HG03045 (cell line): ENCODE results near the gene USP13.
"Not testable (repeated sequence)": the region's sequence is repeated elsewhere in the genome, so short reads cannot be mapped to it uniquely, and the experiment has no call there.

ENCODE experiments used
- ATAC-seq: cut with Tn5 transposase; IDR thresholded peaks from one replicate; pipeline ENCODE4 v1.9.1; 2021; ENCODE audit warnings: mild to moderate bottlenecking, moderate library complexity; ENCODE audit not compliant: unreplicated experiment

USP13 gene, protein sequence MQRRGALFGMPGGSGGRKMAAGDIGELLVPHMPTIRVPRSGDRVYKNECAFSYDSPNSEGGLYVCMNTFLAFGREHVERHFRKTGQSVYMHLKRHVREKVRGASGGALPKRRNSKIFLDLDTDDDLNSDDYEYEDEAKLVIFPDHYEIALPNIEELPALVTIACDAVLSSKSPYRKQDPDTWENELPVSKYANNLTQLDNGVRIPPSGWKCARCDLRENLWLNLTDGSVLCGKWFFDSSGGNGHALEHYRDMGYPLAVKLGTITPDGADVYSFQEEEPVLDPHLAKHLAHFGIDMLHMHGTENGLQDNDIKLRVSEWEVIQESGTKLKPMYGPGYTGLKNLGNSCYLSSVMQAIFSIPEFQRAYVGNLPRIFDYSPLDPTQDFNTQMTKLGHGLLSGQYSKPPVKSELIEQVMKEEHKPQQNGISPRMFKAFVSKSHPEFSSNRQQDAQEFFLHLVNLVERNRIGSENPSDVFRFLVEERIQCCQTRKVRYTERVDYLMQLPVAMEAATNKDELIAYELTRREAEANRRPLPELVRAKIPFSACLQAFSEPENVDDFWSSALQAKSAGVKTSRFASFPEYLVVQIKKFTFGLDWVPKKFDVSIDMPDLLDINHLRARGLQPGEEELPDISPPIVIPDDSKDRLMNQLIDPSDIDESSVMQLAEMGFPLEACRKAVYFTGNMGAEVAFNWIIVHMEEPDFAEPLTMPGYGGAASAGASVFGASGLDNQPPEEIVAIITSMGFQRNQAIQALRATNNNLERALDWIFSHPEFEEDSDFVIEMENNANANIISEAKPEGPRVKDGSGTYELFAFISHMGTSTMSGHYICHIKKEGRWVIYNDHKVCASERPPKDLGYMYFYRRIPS

DNA sequence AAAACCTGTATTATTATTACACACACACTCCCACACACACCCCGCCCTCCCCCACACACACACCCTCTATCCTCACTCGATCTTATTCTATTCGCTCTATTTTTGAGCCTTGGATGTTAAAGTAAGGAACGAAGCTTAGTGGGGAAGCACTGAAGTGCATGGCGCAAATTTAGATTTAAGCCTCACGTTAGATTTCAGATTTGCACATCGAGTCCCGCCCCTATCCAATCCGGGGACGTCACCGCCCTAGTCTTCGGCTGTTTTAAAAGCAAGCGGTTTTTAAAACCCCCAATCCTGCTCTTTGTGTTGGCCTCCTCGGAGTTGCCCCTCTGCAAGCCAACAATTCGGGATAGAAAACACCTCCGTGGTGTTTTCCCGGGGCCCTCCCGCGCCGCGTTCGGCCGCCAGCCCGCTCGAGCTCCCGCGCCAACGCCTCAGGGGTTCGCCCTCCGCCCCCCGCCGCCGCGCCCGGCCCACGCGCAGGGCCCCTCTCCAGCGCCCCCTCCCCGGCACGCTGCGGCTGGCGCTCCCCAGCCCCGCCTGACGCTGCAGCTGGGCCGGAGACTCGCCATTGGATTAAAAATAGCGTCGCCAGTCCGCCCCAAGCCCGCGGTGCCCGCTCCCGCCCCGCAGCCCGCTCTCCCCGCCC is at the start of gene USP13:
Gene USP13 (plus strand): TSS at position 594 of the 649 bp plus-strand sequence. CDS start 186 bp downstream, outside the sequence.
- ATAC-seq = peak; percentile 57

DNA sequence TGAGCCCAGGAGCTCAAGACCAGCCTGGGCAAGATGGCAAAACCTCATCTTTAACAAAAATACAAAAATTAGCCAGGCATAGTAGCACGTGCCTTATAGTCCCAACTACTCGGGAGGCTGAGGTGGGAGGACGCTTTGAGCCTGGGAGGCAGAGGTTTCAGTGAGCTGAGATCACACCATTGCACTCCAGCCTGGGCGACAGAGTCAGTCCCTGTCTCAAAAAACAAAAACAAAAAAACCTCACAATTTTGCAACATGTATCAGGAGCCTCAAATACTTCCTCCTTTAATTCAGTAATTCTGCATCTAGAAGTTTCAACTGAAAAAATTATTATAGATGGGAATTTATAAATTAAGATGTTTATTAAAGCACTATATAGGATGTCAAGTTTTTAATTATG is 49.5 kb upstream of the USP13 start:
- ATAC-seq = no peak

DNA sequence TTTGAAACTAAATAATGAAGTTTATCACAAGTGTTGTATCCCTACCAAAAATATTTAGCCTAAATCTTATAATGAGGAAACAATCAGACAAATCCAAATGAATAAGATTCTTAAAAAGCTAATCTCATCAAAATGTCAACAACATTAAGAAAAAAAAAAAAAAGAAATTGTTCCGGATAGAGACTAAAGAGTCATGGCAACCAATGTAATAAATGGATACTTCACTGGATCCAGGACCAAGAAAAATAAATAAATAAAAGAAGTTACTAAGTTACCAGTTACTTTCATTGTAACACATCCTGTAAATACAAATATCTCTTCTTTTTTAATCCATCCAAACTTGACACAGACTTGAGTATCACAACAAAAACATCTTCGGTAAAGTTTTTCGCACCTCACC is 49.0 kb upstream of the USP13 start:
- ATAC-seq = no peak

DNA sequence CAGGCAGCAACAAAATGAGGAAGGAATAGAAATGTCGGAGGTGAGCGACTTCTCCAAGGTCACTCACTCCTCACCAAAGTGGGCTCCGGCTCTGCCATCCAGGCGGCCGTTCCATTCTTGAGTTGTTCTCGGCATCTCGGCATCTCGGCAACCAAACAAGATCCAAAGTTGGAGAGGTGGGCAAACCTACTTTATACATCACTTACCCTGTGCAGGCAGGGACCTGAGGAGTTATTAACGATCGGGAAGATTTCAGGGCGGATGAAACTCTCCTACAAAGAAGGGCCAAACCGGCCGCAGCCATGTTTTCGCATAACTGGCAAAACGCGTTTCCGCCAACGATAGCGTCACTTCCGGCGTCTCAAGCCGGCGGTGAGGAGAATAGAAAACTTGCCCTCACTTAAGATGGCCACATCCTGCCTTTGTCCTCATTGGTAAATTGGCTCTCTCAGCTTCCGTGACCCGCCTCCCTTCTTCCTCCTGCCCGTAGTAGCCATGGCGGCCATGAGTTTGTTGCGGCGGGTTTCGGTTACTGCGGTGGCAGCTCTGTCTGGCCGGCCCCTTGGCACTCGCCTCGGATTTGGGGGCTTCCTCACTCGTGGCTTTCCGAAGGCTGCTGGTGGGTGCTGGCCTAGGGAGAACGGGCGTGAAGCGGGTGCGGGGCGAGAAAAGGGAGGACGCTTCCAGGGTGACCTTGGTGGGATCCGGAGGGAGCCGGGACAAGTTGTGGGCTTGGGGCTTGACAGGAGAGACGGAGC is 48.3 kb upstream of the USP13 start, which contains the start of the genes MRPL47 and NDUFB5:
Gene MRPL47 (minus strand): TSS at position 318 of the 758 bp plus-strand sequence. CDS start 14 bp downstream, at position 304.
Gene NDUFB5 (plus strand): TSS at position 474 of the 758 bp plus-strand sequence. CDS start 22 bp downstream, at position 496.
- ATAC-seq = peak; percentile 98

DNA sequence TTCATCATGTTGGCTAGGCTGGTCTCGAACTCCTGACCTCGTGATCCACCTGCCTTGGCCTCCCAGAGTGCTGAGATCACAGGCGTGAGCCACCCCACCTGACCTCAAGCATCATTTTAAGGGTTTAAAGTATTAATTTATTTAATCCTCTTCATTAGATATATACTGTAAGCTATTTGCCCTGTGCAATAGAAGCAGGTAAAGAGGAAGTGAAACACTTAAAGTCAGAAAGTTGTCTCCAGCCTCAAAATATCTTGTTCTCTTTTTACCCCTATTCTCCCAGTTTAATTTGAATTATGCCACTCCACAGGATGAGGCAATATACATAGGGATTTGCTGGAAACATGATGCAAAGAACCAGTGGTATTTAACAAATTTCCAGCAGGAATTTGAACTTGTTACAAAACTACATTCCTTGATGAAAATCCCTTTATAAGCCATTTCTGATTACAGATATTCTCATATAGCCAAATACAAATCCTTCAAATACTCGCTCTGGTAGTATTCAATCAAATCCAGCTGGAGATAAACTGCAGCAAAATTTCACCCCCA is 46.2 kb upstream of the USP13 start:
- ATAC-seq = no peak

DNA sequence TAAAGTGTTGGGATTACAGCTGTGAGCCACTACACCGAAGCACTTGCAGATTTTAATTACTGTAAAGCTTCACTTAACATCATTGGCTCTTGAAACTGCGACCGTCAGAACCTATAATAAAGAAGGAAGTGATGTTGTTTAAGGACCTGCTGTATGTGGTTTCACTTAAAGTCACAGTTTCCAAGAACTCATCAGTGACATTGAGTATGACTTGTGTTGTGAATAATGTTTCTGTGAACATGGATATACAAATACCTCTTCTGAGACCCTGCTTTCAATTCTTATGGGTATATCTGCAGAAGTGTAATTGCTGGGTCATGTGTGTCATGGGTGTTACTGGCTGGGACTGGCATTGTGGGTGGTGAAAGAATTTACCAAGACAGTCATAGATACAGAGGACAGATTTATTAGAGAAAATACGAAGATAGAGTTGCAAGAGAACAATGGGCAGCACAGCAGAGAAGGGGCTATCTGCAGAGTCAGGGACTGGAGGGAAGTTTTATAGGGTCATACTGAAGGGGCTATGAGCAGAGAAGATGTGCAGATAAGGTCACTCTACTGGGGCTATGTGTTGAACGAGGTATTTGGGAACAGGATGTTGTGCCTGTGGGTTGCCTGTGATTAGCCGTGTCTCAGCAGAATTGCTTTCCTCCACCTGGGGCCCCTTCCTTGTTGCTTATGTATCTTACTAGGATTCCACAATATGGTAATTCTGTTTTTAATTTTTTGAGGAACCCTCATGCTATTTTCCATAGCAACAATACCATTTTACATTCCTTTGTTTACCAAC is 43.7 kb upstream of the USP13 start:
- ATAC-seq = peak; percentile 52

DNA sequence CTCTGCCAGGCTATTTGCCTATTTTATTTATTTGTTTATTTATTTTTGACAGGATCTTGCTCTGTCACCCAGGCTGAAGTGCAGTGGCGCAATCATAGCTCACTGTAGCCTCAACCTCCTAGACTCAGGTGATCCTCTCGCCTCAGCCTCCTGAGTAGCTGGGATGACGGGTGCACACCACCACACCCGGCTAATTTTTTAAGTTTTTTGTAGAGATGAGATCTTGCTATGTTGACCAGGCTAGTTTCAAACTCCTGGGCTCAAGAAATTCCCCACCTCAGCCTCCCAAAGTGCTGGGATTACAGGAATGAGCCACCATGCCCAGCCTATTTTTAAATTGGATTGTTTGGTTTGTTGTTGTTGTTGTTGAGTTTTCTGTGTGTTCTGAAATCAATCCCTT is 42.8 kb upstream of the USP13 start:
- ATAC-seq = no peak

DNA sequence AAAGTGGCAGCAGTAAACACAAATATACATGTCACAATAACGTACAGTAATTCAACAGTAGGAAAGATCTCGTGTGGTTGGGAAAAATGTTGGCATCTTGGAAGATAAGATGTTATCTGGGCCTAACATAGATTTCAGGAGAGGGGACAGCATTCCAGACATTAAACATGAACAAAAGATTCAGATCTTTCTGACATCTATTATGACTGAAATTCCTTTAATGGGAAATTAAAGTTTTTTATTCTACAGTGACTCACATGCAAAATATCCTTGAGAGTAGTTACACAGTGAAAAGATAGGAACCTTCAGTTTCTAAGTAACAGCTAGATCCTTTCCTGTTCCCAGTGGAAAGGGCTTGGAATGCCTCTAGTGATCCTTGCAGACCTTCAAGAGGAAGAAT is 39.0 kb upstream of the USP13 start:
- no peak for ATAC-seq

DNA sequence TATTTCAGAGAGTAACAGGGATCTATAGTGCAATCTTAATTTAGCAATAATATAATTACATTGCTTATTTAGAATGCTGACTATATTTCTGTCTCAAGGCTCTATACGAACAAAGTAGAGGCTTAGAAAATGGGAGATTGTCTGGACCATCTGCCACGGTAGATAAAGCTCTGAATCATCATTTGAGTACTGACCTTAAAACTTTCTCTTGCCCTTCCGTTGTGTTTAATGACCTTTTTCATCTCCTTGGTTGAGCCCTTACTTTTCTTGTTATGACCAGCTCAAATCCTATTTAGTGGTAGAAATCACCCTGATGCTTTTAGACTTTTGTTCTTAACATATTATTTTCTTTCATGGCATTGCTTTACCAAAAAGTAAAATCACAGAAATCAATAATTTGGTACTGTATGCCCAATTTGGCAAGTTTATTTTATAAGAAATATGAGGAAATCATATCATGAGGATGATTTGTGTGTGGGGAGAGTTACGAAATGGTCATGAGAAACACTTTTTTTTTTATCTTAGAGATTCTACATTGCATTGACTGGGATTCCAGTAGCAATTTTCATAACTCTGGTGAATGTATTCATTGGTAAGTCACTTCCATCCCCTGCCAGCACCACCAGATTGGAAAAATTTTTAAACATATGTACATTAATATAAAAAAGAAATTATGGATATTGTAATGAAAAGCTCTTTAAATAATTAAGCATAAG is 37.2 kb upstream of the USP13 start:
- ATAC-seq = no peak

DNA sequence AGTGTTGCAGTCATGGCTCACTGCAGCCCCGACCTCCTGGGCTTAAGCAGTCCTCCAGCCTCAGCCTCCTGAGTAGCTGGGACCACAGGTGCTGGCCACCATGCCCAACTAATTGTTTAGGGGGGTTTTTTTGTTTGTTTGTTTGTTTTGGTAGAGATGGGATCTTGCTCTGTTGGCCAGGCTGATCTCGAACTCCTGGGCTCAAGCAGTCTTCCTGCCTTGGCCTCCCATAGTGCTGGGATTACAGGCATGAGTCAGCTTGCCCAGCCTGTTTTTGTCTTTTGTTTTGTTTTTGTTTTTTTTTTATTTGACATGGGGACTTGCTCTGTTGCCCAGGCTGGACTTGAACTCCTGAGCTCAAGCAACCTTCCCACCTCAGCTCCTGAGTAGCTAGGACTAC is 30.8 kb upstream of the USP13 start:
- no peak for ATAC-seq

DNA sequence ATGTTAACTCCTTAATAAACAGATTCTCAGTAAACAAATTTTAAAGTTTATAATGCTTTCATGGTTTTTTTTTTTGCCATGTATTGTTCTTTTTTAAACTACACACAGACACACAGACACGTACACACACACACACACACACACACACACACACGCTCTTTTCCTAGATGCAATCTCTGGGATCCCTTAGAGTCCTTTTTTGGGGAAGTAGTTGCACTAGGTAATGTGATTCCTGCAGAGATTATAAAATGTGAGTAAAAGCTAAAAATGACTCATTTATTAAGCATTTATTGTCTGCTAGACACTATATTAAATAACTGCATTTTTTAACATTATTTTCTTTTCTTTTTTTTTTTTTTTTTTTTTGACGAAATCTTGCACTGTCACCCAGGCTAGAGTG is 28.4 kb upstream of the USP13 start:
- ATAC-seq = no peak

DNA sequence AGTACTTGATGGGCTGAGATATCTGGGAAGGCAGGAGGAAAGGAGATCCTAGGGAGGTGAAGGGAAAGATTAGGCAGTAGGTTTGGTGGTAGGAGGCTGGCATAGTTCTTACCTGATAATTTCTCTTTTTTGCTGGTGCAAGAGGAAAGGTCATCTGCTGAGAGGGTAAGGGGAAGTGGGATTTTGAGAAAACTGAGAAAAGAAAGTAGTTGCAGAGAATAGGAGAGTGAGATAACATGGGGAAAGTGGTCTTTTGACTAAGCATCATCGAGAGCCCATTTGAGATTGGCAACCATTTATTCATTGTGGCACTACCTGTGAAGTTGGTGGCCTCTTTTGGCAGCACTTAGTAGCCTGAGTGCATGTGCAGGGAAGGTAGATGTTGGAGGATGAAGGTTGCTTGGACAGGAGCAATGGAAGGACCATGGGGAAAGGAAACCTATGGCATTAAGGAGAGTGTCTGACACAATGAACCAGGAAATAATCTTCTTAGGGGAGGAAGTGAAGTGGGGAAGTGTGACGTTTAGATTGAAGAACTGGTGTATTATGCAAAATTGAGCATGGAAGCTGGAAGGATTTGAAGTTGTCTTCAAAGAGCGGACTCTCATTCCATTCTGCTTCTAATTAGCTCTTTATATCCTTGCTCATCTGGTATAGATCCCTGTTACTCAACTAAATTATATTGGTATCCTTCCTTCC is 21.9 kb upstream of the USP13 start:
- ATAC-seq = no peak

DNA sequence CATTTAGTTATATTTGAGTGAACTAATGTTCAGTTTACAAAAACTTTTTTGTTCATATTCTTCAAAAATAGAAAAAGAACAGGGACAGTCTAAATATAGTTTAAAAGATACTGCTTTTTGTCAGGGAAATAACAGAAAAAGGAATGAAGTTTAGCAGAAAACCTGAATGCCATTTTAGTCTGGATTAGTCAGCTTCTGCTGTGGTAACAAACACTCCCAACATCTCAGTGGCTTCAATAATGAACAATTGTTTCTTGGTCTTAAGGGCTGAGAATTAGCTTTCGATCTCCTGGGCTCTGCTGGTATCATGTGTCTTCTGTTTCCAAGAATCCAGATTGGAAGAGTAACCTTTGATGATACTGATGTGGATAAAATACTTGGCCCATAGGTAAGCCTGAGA is 12.4 kb upstream of the USP13 start:
- no peak for ATAC-seq

DNA sequence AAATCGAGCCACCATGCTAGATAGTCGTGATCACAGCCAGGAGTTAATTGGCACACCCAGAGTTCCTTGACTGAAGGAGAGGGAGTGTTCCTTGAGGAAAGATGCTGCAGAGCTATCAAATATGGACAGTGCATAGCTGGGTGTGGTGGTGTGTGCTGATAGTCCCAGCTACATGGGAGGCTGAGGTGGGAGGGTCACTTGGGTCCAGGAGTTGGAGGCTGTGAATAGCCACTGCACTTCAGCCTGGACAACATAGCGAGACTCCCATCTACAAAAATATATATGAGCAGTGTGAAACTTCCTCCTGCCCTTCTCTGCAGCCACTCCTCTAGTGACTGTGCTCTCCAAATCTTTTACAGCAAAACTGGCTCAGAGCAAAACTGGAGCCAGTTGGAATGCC is 10.0 kb upstream of the USP13 start:
- ATAC-seq = no peak

DNA sequence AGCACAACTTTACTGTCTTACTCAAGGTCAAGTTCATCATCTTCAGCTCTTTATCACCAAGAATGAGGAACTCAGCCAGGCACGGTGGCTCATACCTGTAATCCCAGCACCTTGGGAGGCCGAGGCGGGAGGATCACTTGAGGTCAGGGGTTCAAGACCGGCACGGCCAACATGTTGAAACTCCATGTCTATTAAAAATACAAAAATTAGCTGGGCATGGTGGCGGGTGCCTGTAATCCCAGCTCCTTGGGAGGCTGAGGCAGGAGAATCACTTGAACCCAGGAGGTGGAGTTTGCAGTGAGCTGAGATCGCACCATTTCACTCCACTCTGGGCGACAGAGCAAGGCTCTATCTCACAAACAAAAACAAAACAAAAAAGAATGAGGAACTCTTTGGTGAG is 9.0 kb upstream of the USP13 start:
- ATAC-seq = not testable (repeated sequence)

DNA sequence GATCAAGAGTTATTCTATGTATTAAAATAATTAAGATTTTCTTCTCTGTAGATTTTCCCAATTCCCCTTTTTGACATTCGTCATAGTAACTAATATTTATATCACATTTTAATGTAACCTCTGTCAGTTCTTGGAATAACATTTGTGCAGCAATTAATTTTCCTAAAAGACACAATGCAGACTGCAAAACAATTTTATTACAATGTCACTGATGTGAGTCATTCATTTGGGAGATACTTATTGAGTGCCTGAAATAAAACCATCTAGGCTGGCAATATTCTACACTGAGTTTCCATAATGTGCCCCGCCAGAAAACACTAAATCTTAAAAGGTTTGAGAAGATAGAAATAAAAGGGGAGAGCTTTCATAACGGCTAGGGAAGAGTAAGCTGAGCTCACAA is 6.7 kb upstream of the USP13 start:
- no peak for ATAC-seq

DNA sequence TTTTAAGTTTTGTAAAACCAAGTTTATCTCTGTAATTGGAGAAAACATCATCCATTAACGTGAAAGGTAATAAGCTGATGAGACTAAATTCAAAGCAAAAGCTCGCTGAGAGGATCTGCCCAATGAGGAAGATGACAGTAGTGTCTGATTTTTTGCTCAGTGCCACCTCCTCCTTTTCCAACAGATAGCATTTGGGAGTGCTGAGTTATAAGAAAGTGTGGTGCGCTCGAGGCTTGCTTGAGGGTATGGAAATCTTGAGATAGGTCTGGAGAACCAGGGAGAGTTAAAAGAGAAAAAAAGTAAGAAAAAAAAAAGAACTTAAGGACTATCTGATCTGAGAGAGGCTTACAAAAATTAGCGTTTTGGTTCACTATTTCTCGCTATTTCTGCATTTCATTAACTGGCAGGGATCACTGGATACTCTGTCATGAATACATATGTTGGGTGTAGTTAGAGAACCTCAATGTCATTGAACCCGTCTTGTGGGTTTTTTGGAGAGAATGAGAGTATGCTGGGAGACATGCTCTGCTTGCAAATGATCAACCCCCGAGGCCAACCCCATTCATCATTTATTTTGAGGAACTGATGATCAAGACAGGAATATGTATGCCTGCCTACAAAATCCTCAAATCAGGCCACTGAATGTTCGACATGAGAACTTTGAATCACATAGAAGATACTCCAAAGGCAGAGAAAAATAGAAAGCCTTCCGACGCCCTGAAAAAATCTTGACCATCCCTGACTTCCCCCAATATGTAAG is 973 bp upstream of the USP13 start:
- ATAC-seq = no peak
